Lower lobe of right lung (tissue), 2 donors: ENCODE data around the gene MAP1B. TPM values are rescaled to one million over a fixed set of nuclear protein-coding genes. Genes with fewer than 3 reads are reported as not detected.

ENCODE experiments used
- ATAC-seq, 2 donors: fragments of 200-7000 bp; cut with Tn5 transposase; one replicate each; pipeline ENCODE4 v1.9.1; 2020 to 2022; ENCODE audit warnings: mild to moderate bottlenecking in 2 of 2, moderate library complexity in 2 of 2
- DNase-seq: peaks from one replicate; pipeline ENCODE4 v3.0.0-alpha.2; 2020
- H3K27ac ChIP-seq: fragments of 200-600 bp; one replicate; pipeline ENCODE4 v1.8.0; 2022
- H3K27me3 ChIP-seq: fragments of 200-600 bp; one replicate; pipeline ENCODE4 v1.8.0; 2022; ENCODE audit warnings: low read depth
- H3K36me3 ChIP-seq: fragments of 200-600 bp; one replicate; pipeline ENCODE4 v1.8.0; 2022; ENCODE audit warnings: mild to moderate bottlenecking
- H3K4me1 ChIP-seq: fragments of 200-600 bp; one replicate; pipeline ENCODE4 v1.8.0; 2022
- H3K4me3 ChIP-seq: fragments of 200-600 bp; one replicate; pipeline ENCODE4 v1.8.0; 2022; ENCODE audit warnings: mild to moderate bottlenecking
- H3K9me3 ChIP-seq: fragments of 200-600 bp; one replicate; pipeline ENCODE4 v1.8.0; 2022
- CTCF ChIP-seq: fragments of 200-600 bp; IDR thresholded peaks from one replicate; pipeline ENCODE4 v1.8.0; 2022; ENCODE audit warnings: antibody characterized with exemption, mild to moderate bottlenecking
- intact Hi-C: fragments of 100-400 bp; cut with DNase I; formaldehyde crosslinking; loops from one replicate; pipeline ENCODE4 v1.11.0; 2022
- total RNA-seq: library from RNA; stranded (reverse); fragmentation: NEBNext Ultra II Directional; extraction: Animal tissue kit (Norgen Biotek cat#: 25700); gene quantifications from one replicate; pipeline ENCODE4 v1.2.1, GENCODE V29; 2021
- donor health status: DM: no; HTN: yes; CAD: no; lungs with severe emphysema.

The MAP1B gene
- total RNA-seq, 1 donor from 2014 or later = 20.6 TPM

- ATAC-seq = no peak
- no peak for DNase-seq
- Histone ChIP-seq H3K4me3 (no peak overlapping the region), H3K36me3 (no peaks in the 10 kb centered on the region), H3K27me3 (no peaks in the 10 kb centered on the region), H3K4me1 (no peaks in the 10 kb centered on the region), H3K9me3 (no peaks in the 10 kb centered on the region), H3K27ac (no peak overlapping the region)
- no peak for TF ChIP-seq CTCF
- intact Hi-C loops = no loop called here
Measured at GRCh38 chr5:72075461-72075860, 31.8 kb upstream of the MAP1B start.

GRCh38 chr5:72076621-72077300, 30.5 kb upstream of the MAP1B start:
- ATAC-seq = no peak
- H3K4me1 ChIP-seq = no peaks in the 10 kb centered on the region
- H3K9me3 ChIP-seq = no peaks in the 10 kb centered on the region
- no peak for TF ChIP-seq CTCF
- intact Hi-C loops = no loop called here
- H3K4me3 ChIP-seq = no peak overlapping the region
- no peak overlapping the region for H3K27ac ChIP-seq
- DNase-seq = no peak
- no peaks in the 10 kb centered on the region for H3K36me3 ChIP-seq
- no peaks in the 10 kb centered on the region for H3K27me3 ChIP-seq

- DNase-seq (no peak), ATAC-seq (no peak)
- H3K4me1 ChIP-seq = no peaks in the 10 kb centered on the region
- H3K9me3 ChIP-seq = no peaks in the 10 kb centered on the region
- H3K27ac ChIP-seq = no peak overlapping the region
- intact Hi-C loops = no loop called here
- H3K4me3 ChIP-seq = no peak overlapping the region
- no peaks in the 10 kb centered on the region for H3K27me3 ChIP-seq
- TF ChIP-seq CTCF = no peak
- H3K36me3 ChIP-seq = no peaks in the 10 kb centered on the region
Measured at GRCh38 chr5:72077390-72077789, 29.9 kb upstream of the MAP1B start.

GRCh38 chr5:72079288-72079687, 28.0 kb upstream of the MAP1B start:
- Histone ChIP-seq H3K36me3 (no peaks in the 10 kb centered on the region), H3K27ac (no peak overlapping the region), H3K4me1 (no peaks in the 10 kb centered on the region), H3K4me3 (no peak overlapping the region), H3K9me3 (no peaks in the 10 kb centered on the region), H3K27me3 (no peaks in the 10 kb centered on the region)
- no peak for TF ChIP-seq CTCF
- no peak for ATAC-seq
- intact Hi-C loops = no loop called here
- DNase-seq = no peak

GRCh38 chr5:72082048-72082447, 25.2 kb upstream of the MAP1B start:
- Histone ChIP-seq H3K9me3 (no peaks in the 10 kb centered on the region), H3K27ac (no peak overlapping the region), H3K4me1 (peaks cover 5% of the 10 kb centered on the region), H3K27me3 (no peaks in the 10 kb centered on the region), H3K36me3 (no peaks in the 10 kb centered on the region), H3K4me3 (no peak overlapping the region)
- no peak for TF ChIP-seq CTCF
- intact Hi-C loops = no loop called here
- no peak for DNase-seq
- ATAC-seq = no peak

GRCh38 chr5:72084876-72085275, 22.4 kb upstream of the MAP1B start:
- TF ChIP-seq CTCF = no peak
- no peaks in the 10 kb centered on the region for H3K27me3 ChIP-seq
- H3K9me3 ChIP-seq = no peaks in the 10 kb centered on the region
- ATAC-seq = no peak
- H3K36me3 ChIP-seq = no peaks in the 10 kb centered on the region
- no peak for DNase-seq
- H3K4me1 ChIP-seq = peaks cover 5% of the 10 kb centered on the region
- H3K4me3 ChIP-seq = no peak overlapping the region
- H3K27ac ChIP-seq = no peak overlapping the region
- intact Hi-C loops = no loop called here
